Fibroblast of skin of back (primary cell): ENCODE measurements around the gene CSNK1G1.
"Not testable (repeated sequence)": the region's sequence is repeated elsewhere in the genome, so short reads cannot be mapped to it uniquely, and the experiment has no call there.

Experiments
- DNase-seq: peaks from one replicate; pipeline ENCODE4 v3.0.0-alpha.2; 2013

Gene CSNK1G1

GRCh38 chr15:64236156-64236894, 119.6 kb downstream of the CSNK1G1 start:
- no peak for DNase-seq

- no peak for DNase-seq
Observed at GRCh38 chr15:64235552-64235951, 120.4 kb downstream of the CSNK1G1 start.

- DNase-seq, result no peak
Observed at GRCh38 chr15:64233299-64233698, 122.7 kb downstream of the CSNK1G1 start.

- DNase-seq, result peak; percentile 81
Observed at GRCh38 chr15:64232400-64232799, 123.6 kb downstream of the CSNK1G1 start.

GRCh38 chr15:64229129-64229724, 126.7 kb downstream of the CSNK1G1 start:
- DNase-seq, result no peak

GRCh38 chr15:64225804-64226203, 130.2 kb downstream of the CSNK1G1 start:
- DNase-seq, result no peak

- DNase-seq, result peak; percentile 54
Observed at GRCh38 chr15:64224511-64224910, 131.5 kb downstream of the CSNK1G1 start.

- no peak for DNase-seq
Observed at GRCh38 chr15:64223882-64224281, 132.1 kb downstream of the CSNK1G1 start.

- no peak for DNase-seq
Observed at GRCh38 chr15:64222573-64223366, 133.2 kb downstream of the CSNK1G1 start.

- DNase-seq, result not testable (repeated sequence)
Observed at GRCh38 chr15:64221911-64222310, 134.1 kb downstream of the CSNK1G1 start.

- not testable (repeated sequence) for DNase-seq
Observed at GRCh38 chr15:64217429-64217750, 138.6 kb downstream of the CSNK1G1 start.

- DNase-seq, result no peak
Observed at GRCh38 chr15:64216730-64217428, 139.1 kb downstream of the CSNK1G1 start.

GRCh38 chr15:64216196-64216595, 139.8 kb downstream of the CSNK1G1 start:
- no peak for DNase-seq

GRCh38 chr15:64213646-64214045, 142.3 kb downstream of the CSNK1G1 start:
- no peak for DNase-seq

GRCh38 chr15:64211696-64212095, 144.3 kb downstream of the CSNK1G1 start:
- no peak for DNase-seq

- no peak for DNase-seq
Observed at GRCh38 chr15:64210371-64210770, 145.6 kb downstream of the CSNK1G1 start.

GRCh38 chr15:64209680-64210334, 146.2 kb downstream of the CSNK1G1 start:
- peak; percentile 54 for DNase-seq

GRCh38 chr15:64205202-64205601, 150.8 kb downstream of the CSNK1G1 start:
- DNase-seq, result no peak

GRCh38 chr15:64197425-64197824, 158.5 kb downstream of the CSNK1G1 start:
- DNase-seq, result no peak

- DNase-seq, result no peak
Observed at GRCh38 chr15:64193971-64194370, 162.0 kb downstream of the CSNK1G1 start.

- DNase-seq, result no peak
Observed at GRCh38 chr15:64191971-64192830, 163.8 kb downstream of the CSNK1G1 start.
